UCSD-AML1 (cell line): ENCODE measurements around the gene KLF2.
A peak's percentile ranks its signal among the peaks of the same experiment; 100 is the strongest.

Source experiments
- DNase-seq: peaks from one replicate; lab custom pipeline; 2025; ENCODE audit not compliant: unreplicated experiment; lab: John Stamatoyannopoulos, UW

Gene KLF2

DNA sequence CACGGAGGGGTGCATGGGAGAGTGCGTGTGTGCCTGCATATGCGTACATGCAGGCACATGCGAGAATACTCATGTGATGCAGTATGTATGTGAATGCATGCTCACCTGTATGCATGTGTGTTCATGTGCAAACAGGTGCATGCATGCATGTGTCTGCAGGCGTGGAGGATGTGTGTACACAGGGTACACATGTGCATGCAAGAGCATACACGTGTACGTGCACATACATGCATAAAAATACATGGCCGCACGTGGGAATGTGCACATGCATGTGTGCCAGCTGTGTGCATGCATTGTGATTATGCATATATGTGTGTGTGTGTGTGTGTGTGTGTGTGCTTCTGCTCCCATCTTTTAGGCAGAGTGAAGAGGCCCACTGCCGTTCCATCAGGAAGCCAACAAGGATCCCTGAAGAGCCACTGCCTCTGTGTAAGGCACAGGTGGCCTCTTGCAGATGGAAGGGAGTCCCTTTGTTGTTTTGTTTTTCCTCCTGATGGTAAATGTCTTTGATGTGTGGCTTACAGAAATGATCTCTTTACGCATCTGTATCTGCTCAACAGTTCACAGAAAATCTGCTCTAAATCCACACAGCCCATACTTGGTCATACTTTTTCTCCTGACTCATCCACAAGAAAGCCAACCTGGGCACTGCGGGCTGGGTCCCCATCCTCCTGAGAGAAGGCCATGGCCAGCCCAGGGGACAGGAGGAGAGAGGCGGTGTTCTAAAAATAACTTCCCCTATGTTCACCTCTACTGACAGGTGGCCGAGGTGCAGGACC, 50.7 kb downstream of the KLF2 start:
- no peak for DNase-seq

DNA sequence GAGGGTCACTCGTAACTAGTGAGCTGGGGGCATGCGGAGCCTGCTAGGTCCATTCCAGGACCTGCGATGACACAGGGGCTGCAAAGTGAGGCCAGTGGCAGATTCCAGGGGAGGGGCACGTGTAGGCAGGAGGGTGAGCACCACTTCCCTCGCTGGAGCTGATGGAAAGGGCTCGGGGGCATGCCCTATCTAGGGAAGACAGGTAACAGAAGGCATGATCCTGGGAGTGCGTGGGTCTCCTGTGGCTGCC, 51.2 kb downstream of the KLF2 start:
- DNase-seq, result no peak

DNA sequence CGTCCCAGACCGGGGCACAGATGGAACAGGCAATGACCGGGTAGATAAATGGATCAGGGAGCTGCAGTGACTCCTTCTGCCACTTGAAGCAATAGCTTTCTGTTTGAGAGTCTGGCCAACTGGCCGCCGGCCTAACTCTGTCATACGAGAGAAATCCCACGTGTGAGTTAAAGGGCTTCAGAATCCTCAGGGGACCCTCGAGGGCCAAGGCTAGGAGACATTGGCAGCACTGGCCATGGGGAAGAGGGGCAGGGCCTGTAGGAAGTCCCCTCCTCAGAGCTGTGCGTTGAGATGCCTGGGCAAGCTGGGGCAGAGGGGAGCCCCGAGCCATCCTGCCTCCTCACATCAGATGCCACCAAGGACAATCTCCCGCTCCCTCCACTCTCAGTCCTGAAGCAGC, 51.6 kb downstream of the KLF2 start:
- DNase-seq, result no peak

DNA sequence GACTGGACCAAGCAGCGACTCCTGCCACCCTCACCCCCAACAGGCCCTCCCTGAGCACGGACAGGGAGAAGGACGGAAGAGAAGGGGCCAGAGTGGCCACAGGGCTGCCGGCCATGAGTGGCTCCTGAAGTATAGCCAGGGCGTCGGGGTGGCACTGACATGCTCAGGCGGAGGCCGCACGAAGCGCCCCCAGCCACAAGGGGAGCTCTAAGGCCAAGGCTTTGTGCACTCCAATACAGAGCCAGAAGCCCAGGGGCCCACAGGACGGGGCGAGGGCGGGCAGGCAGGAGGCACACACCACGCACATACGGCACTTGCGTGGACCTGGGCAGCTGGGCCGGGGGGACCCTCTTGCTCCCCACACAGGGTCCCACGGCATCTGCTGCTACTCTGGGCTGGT, 52.0 kb downstream of the KLF2 start:
- DNase-seq, result peak; percentile 31

DNA sequence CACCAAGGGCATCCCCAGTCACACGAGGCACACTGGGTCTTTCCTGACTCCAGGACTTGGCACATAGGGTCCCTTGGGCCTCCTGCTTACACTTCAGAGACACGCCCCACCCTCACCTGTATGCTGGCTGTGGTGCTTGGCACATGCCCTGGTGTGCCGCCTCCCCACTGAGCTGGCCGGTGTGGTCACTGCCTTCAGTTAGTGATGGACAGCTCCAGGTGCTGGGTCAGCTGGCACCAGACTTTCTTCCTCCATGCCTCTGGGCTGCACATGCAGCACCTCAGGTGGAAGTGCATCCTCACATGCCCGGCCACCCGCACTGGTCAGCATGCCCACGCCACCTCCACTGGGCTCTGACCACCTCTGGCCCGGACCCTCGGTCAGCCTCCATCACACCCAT, 52.9 kb downstream of the KLF2 start:
- no peak for DNase-seq
